OCI-LY1 (cell line): ENCODE data around the gene CUL2.

Experiments
- H2AFZ ChIP-seq: fragments of 200-600 bp; sonication (generic), shearing (Covaris generic); 2 replicates; pipeline ENCODE4 v1.6.0; 2014; ENCODE audit warnings: antibody characterized with exemption, mild to moderate bottlenecking, low read length
- H3F3A ChIP-seq: fragments of 200-600 bp; sonication (generic), shearing (Covaris generic); 2 replicates; pipeline ENCODE4 v1.6.0; 2014; ENCODE audit warnings: mild to moderate bottlenecking, antibody characterized with exemption, low read length, moderate library complexity; ENCODE audit not compliant: insufficient read depth
- H3K27ac ChIP-seq: fragments of 200-600 bp; sonication (generic); 2 replicates; pipeline ENCODE4 v1.5.1; 2014; ENCODE audit warnings: low read length, mixed run types, mild to moderate bottlenecking, low read depth; ENCODE audit not compliant: poor library complexity, severe bottlenecking
- H3K27me3 ChIP-seq: fragments of 200-600 bp; sonication (generic); 2 replicates; pipeline ENCODE4 v1.6.0; 2014; ENCODE audit warnings: antibody characterized with exemption, mild to moderate bottlenecking, low read length, moderate library complexity; ENCODE audit not compliant: insufficient read depth
- H3K36me3 ChIP-seq: fragments of 200-600 bp; sonication (generic); 2 replicates; pipeline ENCODE4 v1.6.1; 2014; ENCODE audit warnings: mild to moderate bottlenecking, antibody characterized with exemption, low read length, moderate library complexity, mixed read lengths; ENCODE audit not compliant: insufficient read depth
- H3K4me1 ChIP-seq: fragments of 200-600 bp; sonication (generic); 2 replicates; pipeline ENCODE4 v1.5.1; 2014; ENCODE audit warnings: mild to moderate bottlenecking, low read length, moderate library complexity; ENCODE audit not compliant: insufficient read depth, severe bottlenecking
- H3K4me2 ChIP-seq: fragments of 200-600 bp; sonication (generic), shearing (Covaris generic); 2 replicates; pipeline ENCODE4 v1.6.1; 2014; ENCODE audit warnings: low read length
- H3K4me3 ChIP-seq: fragments of 200-600 bp; sonication (generic); 2 replicates; pipeline ENCODE4 v1.5.1; 2014; ENCODE audit warnings: low read length, low read depth, mild to moderate bottlenecking, mixed read lengths; ENCODE audit not compliant: poor library complexity, severe bottlenecking
- H3K79me2 ChIP-seq: fragments of 200-600 bp; shearing (Covaris generic); 2 replicates; pipeline ENCODE4 v1.6.1; 2016; ENCODE audit warnings: mixed run types, low read length, mixed read lengths; ENCODE audit not compliant: insufficient read depth
- H3K9ac ChIP-seq: fragments of 200-600 bp; sonication (generic), shearing (Covaris generic); 2 replicates; pipeline ENCODE4 v1.6.1; 2014; ENCODE audit warnings: mild to moderate bottlenecking, low read length, mixed read lengths
- H3K9me2 ChIP-seq: fragments of 200-600 bp; sonication (generic), shearing (Covaris generic); 2 replicates; pipeline ENCODE4 v1.6.1; 2014; ENCODE audit warnings: low read depth, mild to moderate bottlenecking, low read length, mixed read lengths
- H3K9me3 ChIP-seq: fragments of 200-600 bp; shearing (Covaris generic); 2 replicates; pipeline ENCODE4 v1.6.1; 2014; ENCODE audit warnings: low read length, mixed read lengths
- H4K20me1 ChIP-seq: fragments of 200-600 bp; sonication (generic), shearing (Covaris generic); 2 replicates; pipeline ENCODE4 v1.6.0; 2016; ENCODE audit warnings: mild to moderate bottlenecking, low read length; ENCODE audit not compliant: insufficient read depth
- CTCF ChIP-seq: fragments of 200-600 bp; sonication (generic), shearing (Covaris generic); IDR thresholded peaks from 2 replicates; pipeline ENCODE4 v1.5.1; 2017; ENCODE audit warnings: mild to moderate bottlenecking, antibody characterized with exemption, low read length, moderate library complexity, mixed read lengths
- EZH2 ChIP-seq: fragments of 200-600 bp; sonication (generic), shearing (Covaris generic); IDR thresholded peaks from 2 replicates; pipeline ENCODE4 v1.8.0; 2017; ENCODE audit warnings: borderline replicate concordance, mixed run types, mild to moderate bottlenecking, antibody characterized with exemption, low read length, moderate library complexity, mixed read lengths

CUL2 gene

GRCh38 chr10:35003906-35004305, 86.2 kb downstream of the CUL2 start:
- Histone ChIP-seq H3K4me2 (no peak overlapping the region), H3K4me3 (no peak overlapping the region), H3K4me1 (no peaks in the 10 kb centered on the region), H3K9me2 (no peaks in the 10 kb centered on the region), H4K20me1 (no peaks in the 10 kb centered on the region), H3K79me2 (no peaks in the 10 kb centered on the region), H3K36me3 (peaks cover 6% of the 10 kb centered on the region; the same call in 1 of the 2 replicates), H3F3A (no peaks in the 10 kb centered on the region), H3K27ac (no peak overlapping the region), H3K27me3 (no peaks in the 10 kb centered on the region), H2AFZ (no peak overlapping the region), H3K9me3 (no peaks in the 10 kb centered on the region), H3K9ac (no peak overlapping the region)
- TF ChIP-seq CTCF: no peak
- TF ChIP-seq EZH2: no peak

- Histone ChIP-seq H3K27ac (no peak overlapping the region), H3K9ac (no peak overlapping the region), H3K4me1 (no peaks in the 10 kb centered on the region), H3F3A (no peaks in the 10 kb centered on the region), H4K20me1 (no peaks in the 10 kb centered on the region), H3K4me2 (no peak overlapping the region), H3K36me3 (no peaks in the 10 kb centered on the region), H3K27me3 (no peaks in the 10 kb centered on the region), H3K9me3 (no peaks in the 10 kb centered on the region), H3K4me3 (no peak overlapping the region), H3K79me2 (no peaks in the 10 kb centered on the region), H2AFZ (no peak overlapping the region), H3K9me2 (no peaks in the 10 kb centered on the region)
- TF ChIP-seq CTCF: no peak
- no peak for TF ChIP-seq EZH2
Measured at GRCh38 chr10:35000936-35001335, 89.2 kb downstream of the CUL2 start.

DNA sequence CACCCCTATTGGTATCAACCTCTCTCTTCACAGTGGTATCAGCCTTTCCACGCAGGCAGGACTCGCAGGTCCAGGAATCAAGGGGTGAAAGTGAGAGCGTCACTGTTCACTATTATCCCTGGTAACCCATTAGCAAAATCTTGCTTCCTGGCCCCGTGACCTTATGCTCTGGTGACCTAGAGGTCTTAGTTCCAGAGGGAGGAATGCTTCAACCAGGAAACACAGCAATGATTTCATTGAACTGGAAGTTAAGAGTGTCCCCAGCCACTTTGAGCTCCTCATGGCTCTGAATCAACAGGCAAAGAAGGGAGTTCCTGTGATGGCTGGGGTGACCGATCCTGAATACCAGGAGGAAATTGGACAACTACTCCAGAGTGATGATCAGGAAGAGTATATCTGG, 90.6 kb downstream of the CUL2 start:
- Histone ChIP-seq H2AFZ (no peak overlapping the region), H3K9me2 (no peaks in the 10 kb centered on the region), H3K27me3 (no peaks in the 10 kb centered on the region), H3K9ac (no peak overlapping the region), H3K36me3 (no peaks in the 10 kb centered on the region), H3K27ac (no peak overlapping the region), H3F3A (no peaks in the 10 kb centered on the region), H3K4me1 (no peaks in the 10 kb centered on the region), H3K9me3 (no peaks in the 10 kb centered on the region), H3K79me2 (no peaks in the 10 kb centered on the region), H4K20me1 (no peaks in the 10 kb centered on the region), H3K4me3 (no peak overlapping the region), H3K4me2 (no peak overlapping the region)
- TF ChIP-seq EZH2: no peak
- TF ChIP-seq CTCF: no peak
